Measurements from ENCODE around the gene MYNN.

DNA sequence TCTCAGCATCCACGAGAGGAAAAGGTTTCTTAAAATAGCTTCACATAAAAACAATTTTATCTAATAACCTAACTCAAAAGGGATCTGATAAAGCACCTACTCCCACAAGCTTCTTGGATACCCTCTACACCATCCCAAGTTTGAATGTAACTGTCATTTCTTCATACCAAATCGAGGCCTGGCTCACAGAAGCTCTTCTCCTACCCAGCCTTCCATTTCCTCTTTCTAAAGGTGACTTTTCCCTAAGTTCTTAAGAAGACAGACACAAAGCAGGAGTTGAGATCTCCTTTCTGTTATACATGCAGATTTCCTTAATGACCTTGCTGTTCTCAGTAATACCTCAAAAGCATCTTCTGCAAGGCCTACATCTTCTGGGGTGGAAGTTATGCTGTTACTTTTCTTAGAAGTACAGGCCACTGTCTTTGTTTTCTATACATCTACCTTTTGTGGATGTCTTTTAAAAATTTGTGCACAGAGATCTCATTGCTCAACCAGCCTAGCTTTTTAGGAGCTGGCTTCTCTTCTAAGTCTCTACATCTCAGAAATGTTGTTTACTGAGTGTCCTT is 36.1 kb downstream of the MYNN start:
- TF ChIP-seq ZNF549 (tag by site-specific recombination; IDR thresholded peaks at IDR 0.05) (no peak), ZNF354C (tag by site-specific recombination; IDR thresholded peaks at IDR 0.05; ENCODE audit: borderline replicate concordance, low read depth) (no peak), ZNF121 (tag by site-specific recombination; IDR thresholded peaks at IDR 0.05) (no peak), HOXD13 (CRISPR knock-in tag; IDR thresholded peaks at IDR 0.05; ENCODE audit: borderline replicate concordance) (no peak), SETDB1 (IDR thresholded peaks at IDR 0.05; ENCODE audit: insufficient read length, low read length) (no peak)
- TF ChIP-seq, protein P1, sequence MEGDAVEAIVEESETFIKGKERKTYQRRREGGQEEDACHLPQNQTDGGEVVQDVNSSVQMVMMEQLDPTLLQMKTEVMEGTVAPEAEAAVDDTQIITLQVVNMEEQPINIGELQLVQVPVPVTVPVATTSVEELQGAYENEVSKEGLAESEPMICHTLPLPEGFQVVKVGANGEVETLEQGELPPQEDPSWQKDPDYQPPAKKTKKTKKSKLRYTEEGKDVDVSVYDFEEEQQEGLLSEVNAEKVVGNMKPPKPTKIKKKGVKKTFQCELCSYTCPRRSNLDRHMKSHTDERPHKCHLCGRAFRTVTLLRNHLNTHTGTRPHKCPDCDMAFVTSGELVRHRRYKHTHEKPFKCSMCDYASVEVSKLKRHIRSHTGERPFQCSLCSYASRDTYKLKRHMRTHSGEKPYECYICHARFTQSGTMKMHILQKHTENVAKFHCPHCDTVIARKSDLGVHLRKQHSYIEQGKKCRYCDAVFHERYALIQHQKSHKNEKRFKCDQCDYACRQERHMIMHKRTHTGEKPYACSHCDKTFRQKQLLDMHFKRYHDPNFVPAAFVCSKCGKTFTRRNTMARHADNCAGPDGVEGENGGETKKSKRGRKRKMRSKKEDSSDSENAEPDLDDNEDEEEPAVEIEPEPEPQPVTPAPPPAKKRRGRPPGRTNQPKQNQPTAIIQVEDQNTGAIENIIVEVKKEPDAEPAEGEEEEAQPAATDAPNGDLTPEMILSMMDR (tag by site-specific recombination; IDR thresholded peaks at IDR 0.05) = no peak
- TF ChIP-seq, protein P2, sequence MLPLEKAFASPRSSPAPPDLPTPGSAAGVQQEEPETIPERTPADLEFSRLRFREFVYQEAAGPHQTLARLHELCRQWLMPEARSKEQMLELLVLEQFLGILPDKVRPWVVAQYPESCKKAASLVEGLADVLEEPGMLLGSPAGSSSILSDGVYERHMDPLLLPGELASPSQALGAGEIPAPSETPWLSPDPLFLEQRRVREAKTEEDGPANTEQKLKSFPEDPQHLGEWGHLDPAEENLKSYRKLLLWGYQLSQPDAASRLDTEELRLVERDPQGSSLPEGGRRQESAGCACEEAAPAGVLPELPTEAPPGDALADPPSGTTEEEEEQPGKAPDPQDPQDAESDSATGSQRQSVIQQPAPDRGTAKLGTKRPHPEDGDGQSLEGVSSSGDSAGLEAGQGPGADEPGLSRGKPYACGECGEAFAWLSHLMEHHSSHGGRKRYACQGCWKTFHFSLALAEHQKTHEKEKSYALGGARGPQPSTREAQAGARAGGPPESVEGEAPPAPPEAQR (tag by site-specific recombination; IDR thresholded peaks at IDR 0.05) = no peak
- TF ChIP-seq, protein P3, sequence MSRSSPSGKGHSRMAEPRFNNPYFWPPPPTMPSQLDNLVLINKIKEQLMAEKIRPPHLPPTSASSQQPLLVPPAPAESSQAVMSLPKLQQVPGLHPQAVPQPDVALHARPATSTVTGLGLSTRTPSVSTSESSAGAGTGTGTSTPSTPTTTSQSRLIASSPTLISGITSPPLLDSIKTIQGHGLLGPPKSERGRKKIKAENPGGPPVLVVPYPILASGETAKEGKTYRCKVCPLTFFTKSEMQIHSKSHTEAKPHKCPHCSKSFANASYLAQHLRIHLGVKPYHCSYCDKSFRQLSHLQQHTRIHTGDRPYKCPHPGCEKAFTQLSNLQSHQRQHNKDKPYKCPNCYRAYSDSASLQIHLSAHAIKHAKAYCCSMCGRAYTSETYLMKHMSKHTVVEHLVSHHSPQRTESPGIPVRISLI (tag by site-specific recombination; IDR thresholded peaks at IDR 0.05) = no peak
- TF ChIP-seq, protein P4, sequence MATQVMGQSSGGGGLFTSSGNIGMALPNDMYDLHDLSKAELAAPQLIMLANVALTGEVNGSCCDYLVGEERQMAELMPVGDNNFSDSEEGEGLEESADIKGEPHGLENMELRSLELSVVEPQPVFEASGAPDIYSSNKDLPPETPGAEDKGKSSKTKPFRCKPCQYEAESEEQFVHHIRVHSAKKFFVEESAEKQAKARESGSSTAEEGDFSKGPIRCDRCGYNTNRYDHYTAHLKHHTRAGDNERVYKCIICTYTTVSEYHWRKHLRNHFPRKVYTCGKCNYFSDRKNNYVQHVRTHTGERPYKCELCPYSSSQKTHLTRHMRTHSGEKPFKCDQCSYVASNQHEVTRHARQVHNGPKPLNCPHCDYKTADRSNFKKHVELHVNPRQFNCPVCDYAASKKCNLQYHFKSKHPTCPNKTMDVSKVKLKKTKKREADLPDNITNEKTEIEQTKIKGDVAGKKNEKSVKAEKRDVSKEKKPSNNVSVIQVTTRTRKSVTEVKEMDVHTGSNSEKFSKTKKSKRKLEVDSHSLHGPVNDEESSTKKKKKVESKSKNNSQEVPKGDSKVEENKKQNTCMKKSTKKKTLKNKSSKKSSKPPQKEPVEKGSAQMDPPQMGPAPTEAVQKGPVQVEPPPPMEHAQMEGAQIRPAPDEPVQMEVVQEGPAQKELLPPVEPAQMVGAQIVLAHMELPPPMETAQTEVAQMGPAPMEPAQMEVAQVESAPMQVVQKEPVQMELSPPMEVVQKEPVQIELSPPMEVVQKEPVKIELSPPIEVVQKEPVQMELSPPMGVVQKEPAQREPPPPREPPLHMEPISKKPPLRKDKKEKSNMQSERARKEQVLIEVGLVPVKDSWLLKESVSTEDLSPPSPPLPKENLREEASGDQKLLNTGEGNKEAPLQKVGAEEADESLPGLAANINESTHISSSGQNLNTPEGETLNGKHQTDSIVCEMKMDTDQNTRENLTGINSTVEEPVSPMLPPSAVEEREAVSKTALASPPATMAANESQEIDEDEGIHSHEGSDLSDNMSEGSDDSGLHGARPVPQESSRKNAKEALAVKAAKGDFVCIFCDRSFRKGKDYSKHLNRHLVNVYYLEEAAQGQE (tag by site-specific recombination; IDR thresholded peaks at IDR 0.05) = no peak
